SH-SY5Y (cell line): ENCODE measurements around the gene PRKAB1.

ENCODE experiments used
- GATA2 ChIP-seq: IDR thresholded peaks from 2 replicates; pipeline ENCODE4 v1.6.1; 2011; ENCODE audit warnings: mild to moderate bottlenecking, low read depth, low read length
- GATA3 ChIP-seq: IDR thresholded peaks from 2 replicates; pipeline ENCODE4 v1.6.1; 2011; ENCODE audit warnings: low read depth, mild to moderate bottlenecking, low read length, moderate library complexity

GRCh38 chr12:119630223-119630780, 37.6 kb upstream of the PRKAB1 start:
- TF ChIP-seq GATA2 (no peak), GATA3 (no peak)
